Brain microvascular endothelial cell (primary cell): ENCODE data around the gene AGK.

ENCODE experiments used
- DNase-seq: peaks from one replicate; pipeline ENCODE4 v3.0.0-alpha.2; 2020
- H3K27ac ChIP-seq: fragments of 250-450 bp; sonication (Bioruptor Pico); 2 replicates; pipeline ENCODE4 v1.5.1; 2020; ENCODE audit warnings: mild to moderate bottlenecking, moderate library complexity
- H3K27me3 ChIP-seq: fragments of 250-450 bp; sonication (Bioruptor Pico); replicated peaks from 2 replicates; pipeline ENCODE4 v1.5.1; 2020; ENCODE audit warnings: mild to moderate bottlenecking
- H3K36me3 ChIP-seq: fragments of 250-450 bp; sonication (Bioruptor Pico); replicated peaks from 2 replicates; pipeline ENCODE4 v1.5.1; 2020; ENCODE audit warnings: mild to moderate bottlenecking
- H3K4me3 ChIP-seq: 2 replicates; pipeline ENCODE4 v1.5.1; 2011; ENCODE audit warnings: low read depth, mild to moderate bottlenecking, control low read depth, low read length, moderate library complexity
- CTCF ChIP-seq: IDR thresholded peaks from 2 replicates; pipeline ENCODE4 v1.5.1; 2011; ENCODE audit warnings: low read depth, mild to moderate bottlenecking, moderate library complexity, low read length, control low read depth, inconsistent platforms; ENCODE audit errors: missing control alignments
- in situ Hi-C: cut with HindIII; loops from 2 replicates; pipeline ENCODE4 v1.10.0; 2017; ENCODE audit warnings: low sequenced_read_pairs, low pct_ligation_motif_present

The AGK gene

GRCh38 chr7:141702892-141703291 lies 151.7 kb downstream of the AGK start:
- in situ Hi-C loops: no loop called here
- Histone ChIP-seq H3K36me3 (no peaks in the 10 kb centered on the region), H3K27me3 (no peaks in the 10 kb centered on the region), H3K27ac (no peak overlapping the region), H3K4me3 (no peak overlapping the region)
- DNase-seq: no peak
- TF ChIP-seq CTCF: no peak

GRCh38 chr7:141704112-141704511 lies 152.9 kb downstream of the AGK start:
- H3K27me3 ChIP-seq: no peaks in the 10 kb centered on the region
- in situ Hi-C loops: no loop called here
- DNase-seq: no peak
- no peak for TF ChIP-seq CTCF
- no peak overlapping the region for H3K27ac ChIP-seq
- no peaks in the 10 kb centered on the region for H3K36me3 ChIP-seq
- no peak overlapping the region for H3K4me3 ChIP-seq

GRCh38 chr7:141704741-141705140 lies 153.5 kb downstream of the AGK start:
- in situ Hi-C loops: no loop called here
- TF ChIP-seq CTCF: no peak
- no peak for DNase-seq
- Histone ChIP-seq H3K36me3 (no peaks in the 10 kb centered on the region), H3K27ac (no peak overlapping the region), H3K4me3 (no peak overlapping the region), H3K27me3 (no peaks in the 10 kb centered on the region)
